Stimulated activated CD8-positive, alpha-beta memory T cell treated with anti-CD3 and anti-CD28 coated beads, Interleukin-15, amount 100 ng/mL, for 48 hours (primary cell): ENCODE results near the gene PLVAP.

Experiments used
- DNase-seq, 2 donors: peaks; one replicate each; pipeline ENCODE4 v3.0.0-alpha.2; 2020; ENCODE audit warnings: low read depth in 2 of 2

PLVAP gene

DNA sequence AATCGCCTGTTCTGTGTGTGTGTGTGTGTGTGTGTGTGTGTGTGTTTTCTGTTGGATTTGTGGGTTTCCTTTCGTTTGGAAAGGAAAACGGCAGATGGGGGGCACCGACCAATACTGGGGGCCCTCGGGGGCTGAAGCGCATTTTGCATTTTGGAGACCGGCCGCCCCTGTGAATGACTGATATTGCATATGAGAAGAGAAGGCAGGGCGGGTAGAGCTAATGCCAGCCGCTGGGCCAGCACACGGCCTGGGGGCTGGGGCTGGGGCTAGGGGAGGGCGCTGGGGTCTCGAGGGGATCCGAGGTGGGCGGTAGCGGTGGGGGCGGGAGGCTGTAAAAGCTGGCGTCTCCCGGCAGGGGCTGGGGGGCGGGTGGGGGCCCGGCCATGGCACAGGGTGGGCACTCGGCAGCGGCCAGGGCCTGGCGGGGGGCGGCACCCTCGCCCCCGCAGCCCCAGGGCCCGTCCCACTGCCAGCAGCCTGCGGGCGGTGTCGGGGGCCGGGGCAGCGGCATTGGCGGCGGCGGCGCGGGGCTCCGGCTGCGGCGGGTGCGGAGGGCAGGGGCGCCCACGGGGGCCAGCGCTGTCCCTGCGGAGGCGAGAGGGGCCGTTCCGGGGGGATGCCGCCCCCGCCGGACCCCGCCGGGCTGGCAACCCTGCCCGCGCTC lies 53.7 kb downstream of the PLVAP start:
- no peak for DNase-seq

DNA sequence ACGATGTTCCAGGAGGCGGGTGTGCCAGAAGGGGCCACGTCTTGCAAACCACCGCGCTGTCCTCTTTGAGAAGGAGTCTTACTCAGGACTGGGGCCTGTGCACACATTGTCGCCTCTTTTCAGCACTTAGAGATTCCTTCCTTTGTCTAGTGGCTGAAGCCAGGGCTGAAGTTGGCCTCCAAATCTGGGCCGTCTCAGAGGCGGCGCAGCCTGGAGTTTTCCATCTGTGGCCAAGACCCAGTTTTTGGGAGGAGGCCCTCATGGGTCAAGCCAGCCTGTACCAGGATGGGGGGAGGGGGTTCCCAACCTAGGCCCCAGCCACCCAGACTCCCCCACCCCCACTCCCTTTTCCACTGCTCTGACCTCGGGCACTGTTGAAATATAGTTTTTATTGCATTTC lies 54.3 kb downstream of the PLVAP start:
- no peak for DNase-seq

DNA sequence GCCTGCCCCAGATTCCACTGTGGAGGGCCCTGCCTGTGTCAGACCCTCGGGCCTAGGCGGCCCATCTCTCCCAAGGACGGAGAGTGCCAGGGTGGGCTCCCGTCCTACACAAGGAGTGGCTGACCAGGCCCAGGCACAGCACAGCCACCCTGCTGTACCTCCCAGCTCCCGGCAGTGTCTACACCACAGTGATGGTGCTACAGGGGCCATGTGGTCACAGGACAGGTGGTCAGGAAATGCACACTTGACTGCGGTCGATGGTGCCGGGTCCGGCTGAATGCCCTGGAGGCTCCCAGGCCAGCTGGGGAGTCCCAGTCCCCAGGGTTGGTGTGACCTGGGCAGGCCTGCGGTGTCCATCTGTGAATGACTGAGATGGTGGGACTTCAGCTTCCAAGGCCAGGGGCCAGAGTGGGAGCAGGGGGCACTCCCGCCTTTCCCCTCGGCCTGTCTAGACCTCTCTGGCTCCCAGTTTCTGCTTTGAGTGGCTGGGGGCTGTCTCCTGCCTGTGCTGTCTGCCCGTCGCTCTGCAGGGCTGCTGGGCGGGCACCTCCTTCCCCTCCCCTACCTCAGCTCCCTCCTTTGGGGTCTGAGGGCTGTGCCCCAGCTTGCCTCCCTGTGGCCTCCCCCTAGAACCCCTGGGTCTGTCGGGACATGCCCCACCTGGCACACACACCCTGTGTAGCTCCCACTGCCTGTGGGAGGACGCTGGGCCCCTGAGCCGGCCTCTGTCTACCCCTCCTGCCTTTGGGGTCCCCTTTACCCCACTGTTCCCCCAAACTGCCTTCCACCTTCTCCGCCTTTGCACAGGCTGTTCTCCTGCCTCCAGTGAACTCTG lies 55.3 kb downstream of the PLVAP start:
- no peak for DNase-seq

DNA sequence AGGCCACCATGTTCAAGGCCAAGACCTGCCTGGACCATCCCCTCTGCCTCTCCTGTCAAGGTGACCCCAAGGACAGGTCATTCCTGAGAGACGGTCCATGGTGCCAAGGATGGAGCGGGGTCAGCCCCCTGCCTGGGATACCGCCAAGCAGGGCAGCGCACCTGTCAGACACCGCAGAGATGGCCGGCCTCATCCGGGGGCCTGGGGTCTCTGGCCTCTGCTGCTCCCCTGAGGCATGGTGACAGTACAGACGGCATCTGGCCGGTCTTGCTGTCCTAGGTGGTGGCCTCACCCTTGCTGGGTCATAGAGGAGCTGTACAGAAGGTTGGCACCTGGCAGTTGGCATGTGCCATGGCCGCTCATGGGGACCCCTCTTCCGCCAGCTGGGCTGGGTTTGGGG lies 56.7 kb downstream of the PLVAP start:
- no peak for DNase-seq

DNA sequence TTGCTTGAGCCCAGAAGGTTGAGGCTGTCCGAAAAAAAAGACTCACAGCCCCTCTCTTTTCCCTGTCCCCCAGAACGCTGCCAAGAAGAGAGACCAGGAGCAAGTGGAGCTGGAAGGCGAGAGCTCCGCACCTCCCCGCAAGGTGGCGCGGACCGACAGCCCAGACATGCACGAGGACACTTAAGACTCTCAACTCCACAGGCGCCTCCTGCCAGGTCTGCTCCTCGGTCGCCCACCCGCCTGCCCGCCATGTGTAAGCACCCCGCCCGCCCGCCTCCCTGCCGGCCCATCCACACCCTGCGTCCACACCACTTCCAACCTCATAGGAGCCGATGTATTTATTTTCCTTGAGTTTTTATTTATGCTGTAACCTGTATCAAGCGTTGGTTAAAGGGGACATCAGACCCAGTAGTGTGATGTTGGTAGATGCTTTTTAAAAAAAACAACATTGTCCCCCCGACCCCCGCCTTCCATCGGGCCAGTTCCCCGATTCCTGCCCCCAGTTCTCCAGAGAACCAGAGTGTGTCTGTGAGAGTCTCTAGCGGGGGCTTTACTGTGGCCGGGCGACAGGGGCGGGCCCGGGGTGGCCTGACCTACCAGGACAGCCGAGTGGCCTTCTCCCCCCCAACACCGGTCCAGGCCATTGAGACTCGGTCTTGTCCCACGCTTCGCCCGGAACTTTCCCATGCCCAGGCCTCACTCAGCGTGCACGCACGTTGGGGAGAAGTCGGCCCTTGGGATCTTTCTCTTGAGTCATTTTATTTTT lies 57.5 kb downstream of the PLVAP start:
- no peak for DNase-seq

DNA sequence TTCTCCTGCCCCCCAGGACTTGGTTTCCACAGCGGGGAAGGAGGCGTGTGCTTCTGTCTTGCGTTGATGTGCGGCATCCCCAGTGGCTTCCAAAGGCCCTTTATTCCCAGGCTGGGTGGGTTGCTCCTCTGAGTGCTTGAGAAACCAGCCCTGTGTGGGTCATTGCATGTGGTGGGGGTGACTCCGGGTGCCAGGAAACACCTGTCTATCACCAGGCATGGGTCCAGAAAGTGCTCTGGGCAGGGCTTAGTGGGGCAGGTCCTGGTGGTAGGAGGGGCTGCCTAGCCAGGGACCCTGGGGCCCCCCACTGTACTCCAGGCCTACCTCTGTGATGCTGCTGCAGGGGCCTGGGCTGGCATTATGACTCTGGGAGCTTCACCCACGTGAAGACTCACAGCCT lies 58.2 kb downstream of the PLVAP start:
- no peak for DNase-seq

DNA sequence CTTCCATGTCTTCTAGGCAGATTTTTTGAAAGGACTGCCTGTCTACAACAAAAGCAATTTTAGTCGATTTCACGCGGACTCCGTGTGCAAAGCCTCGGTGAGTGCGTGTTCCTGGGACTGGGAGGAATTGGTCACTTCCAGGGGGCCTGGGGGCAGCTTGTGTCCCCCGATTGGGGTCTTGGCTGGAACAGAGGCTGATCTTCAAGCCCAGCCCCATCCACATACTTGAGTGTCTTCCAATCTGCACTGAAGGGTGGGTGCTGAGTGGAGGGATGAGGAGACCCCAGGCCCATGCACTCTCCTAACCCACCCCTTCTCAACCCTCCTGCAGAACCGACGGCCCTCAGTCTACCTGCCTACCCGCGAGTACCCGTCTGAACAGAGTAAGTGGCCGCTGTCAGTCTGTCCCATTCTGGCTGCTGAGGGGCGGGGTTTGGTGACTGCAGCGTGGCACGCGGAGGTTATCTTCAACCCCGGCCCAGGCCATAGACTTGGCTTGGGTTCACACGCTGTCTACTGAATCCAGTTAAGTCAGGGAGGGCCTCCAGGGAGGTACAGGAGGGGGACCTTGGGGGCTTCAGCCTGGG lies 63.0 kb downstream of the PLVAP start:
- no peak for DNase-seq

DNA sequence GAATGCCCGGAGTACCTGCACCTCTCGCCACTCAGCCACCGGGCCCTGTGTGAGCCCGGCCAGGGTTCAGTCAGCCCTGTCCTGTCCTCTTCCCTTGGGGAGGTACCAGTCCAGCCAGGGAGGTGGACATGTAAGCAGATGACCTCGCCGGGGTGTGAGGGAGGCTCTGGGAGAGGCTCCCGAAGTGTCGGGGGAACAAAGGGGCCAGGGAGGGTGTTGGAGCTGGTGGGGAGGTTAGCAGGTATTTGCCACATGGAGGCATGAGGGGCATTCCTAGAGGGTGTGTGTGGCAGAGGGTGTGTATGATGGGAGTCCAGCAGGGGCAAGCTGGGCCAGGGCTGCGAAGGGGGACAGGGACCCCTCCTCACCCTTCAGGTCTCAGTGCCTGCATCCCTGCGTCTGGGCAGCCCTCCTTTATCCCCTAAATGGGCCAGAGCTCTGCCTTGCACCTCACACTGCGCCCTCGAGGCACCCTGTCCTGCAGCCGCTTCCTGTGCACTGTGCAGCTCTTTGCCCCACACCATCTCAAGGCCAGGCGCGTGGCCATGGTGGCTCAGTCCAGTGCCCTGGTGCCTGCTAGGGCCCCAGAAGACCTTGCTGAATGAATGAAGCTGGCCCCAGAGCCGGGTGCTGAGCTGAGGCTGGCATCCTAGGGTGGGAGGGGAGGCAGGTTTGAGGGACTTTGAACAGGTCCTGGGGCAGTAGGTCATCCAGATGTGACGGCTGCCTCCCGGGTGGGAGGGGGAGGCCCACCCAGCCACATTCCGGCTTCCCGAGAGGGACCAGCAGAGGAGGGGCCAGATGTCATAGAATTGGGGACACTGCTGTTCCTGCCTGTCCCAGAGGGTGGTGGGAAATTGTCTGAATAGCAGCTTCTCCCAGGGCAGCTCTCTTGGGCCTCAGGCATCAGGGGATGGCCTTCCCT lies 64.7 kb downstream of the PLVAP start:
- no peak for DNase-seq

DNA sequence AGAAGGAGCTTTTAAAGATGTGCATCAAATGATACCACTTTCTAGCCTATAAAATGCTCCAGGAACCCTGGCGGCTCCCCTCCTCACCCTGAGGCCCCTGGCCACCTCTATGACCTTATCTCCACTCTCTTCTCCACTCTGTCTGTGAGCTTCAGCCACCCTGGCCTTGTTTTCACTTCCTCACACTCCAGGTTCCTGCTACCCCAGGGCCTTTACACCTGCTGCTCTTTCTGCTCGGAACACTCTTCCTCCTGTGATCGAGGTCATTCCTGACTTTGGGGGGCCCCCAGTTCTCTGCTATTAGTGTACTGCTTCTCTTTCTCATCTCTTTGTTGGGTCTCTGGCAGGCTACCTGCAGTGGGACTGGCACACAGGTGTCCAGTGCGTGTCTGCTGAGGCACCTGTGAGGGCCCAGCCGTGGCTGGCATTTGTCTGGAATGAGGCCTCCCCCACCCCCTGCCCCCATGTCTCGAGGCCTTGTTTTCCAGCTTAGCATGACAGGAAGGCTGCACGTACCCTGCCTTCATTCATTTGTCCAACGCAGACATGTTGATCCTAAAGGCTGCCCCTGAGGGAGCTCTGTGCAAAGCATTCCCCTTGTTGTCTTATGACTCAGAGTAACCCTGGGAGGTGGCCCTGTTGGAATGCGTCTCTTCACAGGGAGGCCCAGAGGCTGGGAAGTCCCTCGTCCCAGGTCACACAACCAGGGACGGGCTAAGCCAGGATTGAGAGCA lies 65.5 kb downstream of the PLVAP start:
- DNase-seq = no peak

DNA sequence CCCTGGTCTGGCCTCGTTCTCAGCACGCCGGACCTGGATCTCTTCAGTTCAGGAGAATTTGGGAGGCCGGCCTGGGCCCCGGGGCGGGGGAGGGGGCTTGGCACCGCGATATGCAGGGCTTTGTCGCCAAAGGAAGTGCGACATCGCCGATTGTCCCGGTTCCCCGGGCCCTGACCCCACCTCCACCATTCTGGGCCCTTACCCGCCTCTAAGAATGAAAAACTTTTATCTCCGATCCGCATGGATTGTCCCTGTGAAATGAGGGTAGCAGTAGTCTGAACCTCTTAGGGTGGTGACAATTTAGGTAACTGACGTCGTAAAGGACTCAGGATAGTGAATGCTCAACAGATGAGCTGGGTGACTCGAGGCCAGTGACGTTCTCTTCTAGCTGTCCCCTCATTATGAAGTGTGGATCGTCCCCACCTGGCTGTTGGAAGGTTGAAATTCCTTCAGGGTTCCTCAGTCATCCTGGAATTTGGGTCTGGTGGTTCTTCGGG lies 67.1 kb downstream of the PLVAP start:
- DNase-seq = no peak

DNA sequence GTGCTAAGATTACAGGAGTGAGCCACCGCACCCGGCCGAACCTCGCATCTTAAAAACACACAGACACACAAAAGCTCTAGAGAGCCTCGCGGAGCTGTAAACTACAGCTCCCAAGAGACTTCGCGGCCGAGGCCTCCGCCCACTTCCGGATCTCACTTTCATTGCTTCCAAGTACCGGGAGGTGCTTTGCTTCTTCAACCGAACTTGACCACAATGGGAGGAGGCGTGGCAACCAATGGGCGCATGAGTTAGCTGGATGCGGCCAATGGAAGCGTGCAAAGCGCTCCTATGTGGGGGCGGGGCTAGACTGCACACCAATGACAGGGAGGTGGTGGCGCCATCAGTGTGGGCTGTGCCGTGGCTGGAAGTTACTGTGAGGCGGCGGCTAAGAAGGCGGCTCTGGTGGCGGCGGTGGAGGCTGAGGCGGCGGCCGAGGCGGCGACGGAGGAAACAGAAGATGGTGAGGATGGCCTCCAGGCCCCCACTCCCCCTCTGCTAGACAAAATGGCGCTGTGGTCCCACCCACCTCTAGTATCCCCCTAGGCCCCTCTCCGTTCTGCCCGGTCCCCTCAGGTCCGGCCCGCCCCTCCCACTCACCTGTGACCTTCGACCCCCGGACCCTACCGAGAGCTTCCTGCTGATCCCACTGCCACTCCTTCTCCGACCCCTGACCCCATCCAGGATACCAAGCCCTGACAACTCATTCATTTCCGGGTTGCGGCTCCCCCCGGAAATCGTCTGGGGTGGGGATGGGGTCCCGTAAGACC lies 67.8 kb downstream of the PLVAP start, which contains the start of gene DDA1:
TSS of gene DDA1 (plus strand) at position 366 of the 767 bp plus-strand sequence. CDS start at position 458, 92 bp downstream.
- DNase-seq = peak; percentile 98 to 99

DNA sequence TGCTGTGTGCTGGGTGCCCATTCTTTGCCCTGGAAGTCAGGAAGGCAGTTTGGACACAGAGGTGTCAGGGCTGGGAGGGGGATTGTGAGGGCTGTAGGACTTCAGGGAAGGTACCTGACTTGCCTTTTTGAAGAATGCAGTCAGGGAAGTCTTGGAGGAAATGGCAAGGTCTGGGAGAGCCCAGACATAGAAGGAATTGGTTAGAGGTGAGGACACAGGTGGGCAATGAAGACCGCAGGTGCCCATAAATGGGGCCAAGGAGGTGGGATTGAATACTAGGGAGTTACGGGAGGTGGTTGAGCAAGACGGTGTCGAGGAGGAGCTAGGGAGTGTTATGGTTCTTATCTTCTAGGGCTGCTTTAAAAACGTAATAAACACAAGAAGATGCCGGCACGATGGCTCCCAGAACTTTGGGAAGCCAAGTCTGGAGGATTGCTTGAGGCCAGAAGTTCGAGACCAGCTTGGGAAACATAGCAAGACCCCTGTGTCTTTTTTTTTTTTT lies 69.2 kb downstream of the PLVAP start:
- DNase-seq = no peak

DNA sequence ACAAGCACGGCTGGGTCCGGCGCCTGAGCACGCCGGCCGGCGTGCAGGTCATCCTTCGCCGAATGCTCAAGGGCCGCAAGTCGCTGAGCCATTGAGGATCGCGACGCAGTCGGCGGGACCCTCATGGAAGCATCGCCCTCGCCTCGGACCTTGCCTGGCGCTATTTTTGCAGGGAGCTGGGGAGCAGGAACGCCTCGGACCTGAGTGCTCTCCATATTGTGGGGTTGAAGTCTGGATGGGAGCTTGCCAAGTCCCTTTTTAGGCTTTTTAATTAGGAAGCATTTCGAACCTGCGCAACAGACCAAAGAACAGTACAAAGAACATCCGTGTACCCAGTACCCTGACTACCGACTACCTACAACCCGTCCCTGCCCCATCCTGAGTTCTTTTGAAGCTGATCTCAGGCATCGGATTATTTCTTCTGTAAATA lies 70.8 kb downstream of the PLVAP start:
- no peak for DNase-seq

DNA sequence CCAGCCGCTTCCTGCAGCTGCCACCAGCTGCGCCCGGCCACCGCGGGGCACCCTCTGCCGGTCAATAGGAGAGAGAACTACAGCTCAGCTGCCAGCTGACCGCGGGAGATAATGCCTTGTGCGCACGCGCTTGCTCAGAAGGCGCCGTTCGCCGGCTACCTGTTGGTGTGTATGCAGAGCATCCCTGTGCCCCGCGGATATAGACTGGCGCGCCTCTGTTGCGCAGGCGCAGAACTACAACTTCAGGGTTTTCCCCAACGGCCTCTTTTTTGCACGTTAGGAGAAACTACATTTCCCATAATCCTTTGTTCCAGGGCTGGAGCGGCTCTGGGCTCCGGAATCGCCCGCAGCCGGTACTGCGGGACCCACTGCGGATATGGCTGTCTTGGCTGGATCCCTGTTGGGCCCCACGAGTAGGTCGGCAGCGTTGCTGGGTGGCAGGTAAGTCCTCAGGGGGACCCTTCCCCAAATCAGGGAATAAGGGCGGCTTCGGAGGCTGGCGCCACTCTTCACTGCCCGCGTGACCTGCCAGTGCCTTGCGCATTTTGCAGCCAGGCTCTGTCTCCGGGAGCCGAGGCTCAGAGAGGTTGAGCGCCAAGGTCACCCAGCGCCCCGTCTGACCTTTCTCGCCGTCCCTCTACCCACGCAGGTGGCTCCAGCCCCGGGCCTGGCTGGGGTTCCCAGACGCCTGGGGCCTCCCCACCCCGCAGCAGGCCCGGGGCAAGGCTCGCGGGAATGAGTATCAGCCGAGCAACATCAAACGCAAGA lies 71.4 kb downstream of the PLVAP start, which contains the start of gene MRPL34:
TSS of gene MRPL34 (plus strand) at position 356 of the 768 bp plus-strand sequence. CDS start at position 377, 21 bp downstream.
- peak; percentile 95 to 96 for DNase-seq

DNA sequence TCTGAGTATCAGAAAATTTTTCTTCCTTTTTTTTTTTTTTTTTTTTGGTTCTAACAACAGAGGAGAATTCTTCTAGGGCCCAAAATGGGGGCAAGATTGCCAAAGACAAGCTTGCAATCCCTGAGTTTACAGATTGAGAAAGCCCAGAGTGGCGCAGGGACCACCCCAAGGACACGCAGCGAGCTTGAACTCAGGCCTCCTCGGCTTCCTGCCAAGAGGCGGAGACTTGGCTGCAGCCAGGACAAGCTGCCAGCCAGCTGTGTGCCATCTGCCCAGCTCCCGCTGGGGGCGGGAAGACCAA lies 72.0 kb downstream of the PLVAP start:
- DNase-seq = no peak

DNA sequence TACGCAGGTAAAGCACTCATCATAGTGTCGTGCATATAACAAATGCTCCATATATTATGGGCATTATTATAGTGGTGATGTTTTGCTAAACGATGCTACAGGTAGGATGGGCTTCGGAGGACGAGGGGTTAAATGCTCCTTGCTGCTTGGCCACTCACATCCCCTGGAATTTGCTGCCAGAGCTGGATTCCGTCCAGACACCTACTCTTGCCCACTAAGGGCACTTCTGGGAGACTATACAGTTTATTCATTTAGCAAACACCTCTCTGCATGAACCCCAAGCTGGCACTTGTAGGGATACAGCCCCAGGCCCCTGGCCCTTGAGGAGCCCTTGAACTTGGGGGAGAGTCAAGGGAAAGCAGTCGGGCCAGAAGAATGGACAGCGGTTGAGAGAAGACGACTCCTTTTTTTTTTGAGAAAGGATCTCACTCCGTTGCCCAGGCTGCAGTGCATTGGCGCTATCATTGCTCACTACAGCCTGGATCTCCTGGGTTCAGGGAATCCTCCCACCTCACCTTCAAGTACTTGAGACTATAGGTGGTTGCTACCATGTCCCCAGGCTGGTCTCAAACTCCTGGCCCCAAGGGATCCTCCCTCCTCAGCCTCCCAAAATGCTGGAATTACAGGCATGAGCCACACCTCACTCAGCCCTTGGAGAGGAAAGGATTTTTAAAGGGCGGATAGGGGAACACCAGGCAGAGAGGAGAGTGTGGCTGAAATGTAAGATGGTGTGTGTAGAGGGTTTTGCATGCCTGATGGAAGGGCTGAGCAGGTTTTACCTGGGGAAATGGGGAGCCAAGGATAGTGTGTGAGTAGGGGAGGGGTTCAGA lies 72.5 kb downstream of the PLVAP start:
- no peak for DNase-seq

DNA sequence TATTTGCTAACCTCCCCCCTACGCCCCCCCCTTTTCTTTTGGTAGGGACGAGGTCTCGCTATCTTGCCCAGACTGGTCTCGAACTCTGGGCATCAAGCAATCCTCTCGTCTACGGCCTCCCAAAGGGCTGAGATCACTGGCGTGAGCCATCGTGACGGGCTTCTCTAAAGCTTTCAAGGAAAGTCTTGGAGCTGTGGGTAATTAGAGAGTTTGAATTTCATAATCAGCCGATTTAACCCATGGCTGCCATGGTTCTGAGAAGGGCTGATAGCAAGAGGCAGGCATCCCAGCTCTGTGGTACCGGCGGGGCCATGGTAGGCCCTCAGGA lies 73.2 kb downstream of the PLVAP start:
- no peak for DNase-seq
